GM21737 (cell line): ENCODE measurements around the gene FAM83F.

Source experiments
- ATAC-seq: cut with Tn5 transposase; IDR thresholded peaks from one replicate; pipeline ENCODE4 v1.9.1; 2021; ENCODE audit warnings: mild to moderate bottlenecking, moderate library complexity; ENCODE audit not compliant: unreplicated experiment

The FAM83F gene

GRCh38 chr22:39965748-39966147 is 29.0 kb upstream of the FAM83F start:
- no peak for ATAC-seq

- ATAC-seq = no peak
These were observed 28.3 kb upstream of the FAM83F start for GRCh38 chr22:39966470-39966869.

DNA sequence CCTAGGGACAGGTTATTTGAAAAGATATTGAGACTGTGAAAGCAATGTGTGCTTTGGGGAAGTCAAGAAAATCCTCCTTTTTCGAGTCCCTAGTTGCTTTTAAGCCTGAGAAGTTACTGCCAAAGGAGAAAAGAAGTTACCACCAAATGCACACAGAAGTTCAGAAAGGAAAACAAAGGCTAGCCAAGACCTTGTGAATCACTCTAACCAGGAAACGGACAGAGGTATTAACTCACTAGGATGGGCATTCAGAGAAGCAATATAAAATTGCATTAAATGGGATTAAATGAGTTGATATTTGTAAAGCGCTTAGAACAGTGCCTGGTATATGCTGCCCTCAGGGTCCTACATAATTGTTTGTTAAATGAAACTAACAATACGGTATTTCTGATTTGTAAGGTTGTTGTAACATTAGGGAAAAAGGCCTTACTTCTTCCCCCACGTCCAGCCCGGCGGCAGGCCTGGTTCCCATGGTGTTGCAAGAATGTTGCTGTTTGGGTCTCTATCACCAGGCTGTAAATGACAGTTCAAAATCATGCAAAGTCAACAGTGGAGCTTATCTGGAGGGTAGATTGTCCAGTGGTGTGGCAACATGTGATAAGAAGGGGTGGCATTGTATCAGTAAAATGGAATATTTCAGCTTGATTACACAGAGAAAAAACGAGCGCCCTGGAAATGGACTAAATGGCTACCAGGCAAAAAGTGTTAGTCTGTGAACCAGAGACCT is 27.5 kb upstream of the FAM83F start:
- no peak for ATAC-seq

- no peak for ATAC-seq
These were observed 26.5 kb upstream of the FAM83F start for GRCh38 chr22:39967996-39968972.

GRCh38 chr22:39970742-39971141 is 24.0 kb upstream of the FAM83F start:
- ATAC-seq = no peak

DNA sequence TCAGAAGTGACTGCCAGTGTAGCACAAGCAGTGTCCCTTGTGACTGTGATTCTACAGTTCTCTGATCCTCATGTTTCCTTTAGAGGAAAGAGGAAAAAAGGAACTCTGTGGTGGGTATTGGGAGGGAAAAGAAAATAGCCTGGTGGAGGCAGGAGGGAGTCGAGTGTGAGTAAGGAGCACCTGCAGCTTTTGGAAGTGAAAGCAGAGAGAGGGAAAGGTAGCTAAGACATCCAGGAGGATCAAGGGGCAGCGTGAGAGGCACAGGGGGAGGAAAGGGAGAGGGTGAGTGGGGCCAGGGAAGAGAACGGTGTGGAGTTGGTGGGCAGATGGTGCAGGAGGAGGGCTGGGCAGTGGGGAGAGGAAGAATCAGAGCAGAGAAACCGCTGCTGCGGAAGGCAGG is 22.1 kb upstream of the FAM83F start:
- no peak for ATAC-seq

DNA sequence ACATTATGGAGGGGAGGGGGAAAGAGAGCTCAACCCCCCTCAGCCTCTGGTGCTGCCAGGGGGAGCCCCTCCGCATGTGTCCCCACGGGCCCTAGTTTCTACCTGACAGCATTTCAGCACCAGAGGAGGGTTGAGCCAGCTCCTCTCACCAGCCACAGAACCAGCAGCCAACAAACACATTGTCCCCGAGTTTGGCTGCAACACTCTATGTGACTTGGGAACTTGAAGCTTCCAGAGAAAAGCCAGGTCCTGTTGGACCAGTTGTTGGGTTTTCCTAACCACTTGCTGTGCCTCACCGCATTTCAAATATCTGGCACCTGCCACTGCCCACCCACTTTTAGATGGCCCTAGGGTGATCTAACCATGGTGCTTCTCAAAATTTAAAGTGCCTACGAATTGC is 21.1 kb upstream of the FAM83F start:
- no peak for ATAC-seq

GRCh38 chr22:39974065-39974464 is 20.7 kb upstream of the FAM83F start:
- no peak for ATAC-seq

DNA sequence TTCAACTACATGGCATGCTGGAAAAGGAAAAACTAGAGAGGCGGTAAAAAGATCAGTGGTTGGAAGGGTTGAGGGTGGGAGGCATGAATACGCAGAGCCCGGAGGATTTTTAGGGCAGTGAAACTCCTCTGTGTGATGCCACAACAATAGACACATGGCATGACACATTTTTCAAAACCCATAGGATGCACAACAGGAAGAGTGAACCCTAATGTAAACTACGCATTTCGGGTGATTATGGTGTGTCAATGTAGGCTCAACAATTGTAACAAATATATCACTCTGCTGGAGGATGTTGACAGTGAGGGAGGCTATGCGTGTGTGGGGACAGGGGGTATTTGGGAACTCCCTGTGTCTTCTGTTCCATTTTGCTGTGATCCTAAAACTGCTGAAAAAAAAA is 15.7 kb upstream of the FAM83F start:
- ATAC-seq = no peak

- ATAC-seq = no peak
These were observed 15.3 kb upstream of the FAM83F start for GRCh38 chr22:39979458-39979857.

GRCh38 chr22:39980596-39980995 is 14.2 kb upstream of the FAM83F start:
- ATAC-seq = no peak

GRCh38 chr22:39983346-39983745 is 11.4 kb upstream of the FAM83F start:
- ATAC-seq = no peak

- ATAC-seq = no peak
These were observed 10.7 kb upstream of the FAM83F start for GRCh38 chr22:39984006-39984405.

GRCh38 chr22:39984746-39985145 is 10.0 kb upstream of the FAM83F start:
- ATAC-seq = no peak

DNA sequence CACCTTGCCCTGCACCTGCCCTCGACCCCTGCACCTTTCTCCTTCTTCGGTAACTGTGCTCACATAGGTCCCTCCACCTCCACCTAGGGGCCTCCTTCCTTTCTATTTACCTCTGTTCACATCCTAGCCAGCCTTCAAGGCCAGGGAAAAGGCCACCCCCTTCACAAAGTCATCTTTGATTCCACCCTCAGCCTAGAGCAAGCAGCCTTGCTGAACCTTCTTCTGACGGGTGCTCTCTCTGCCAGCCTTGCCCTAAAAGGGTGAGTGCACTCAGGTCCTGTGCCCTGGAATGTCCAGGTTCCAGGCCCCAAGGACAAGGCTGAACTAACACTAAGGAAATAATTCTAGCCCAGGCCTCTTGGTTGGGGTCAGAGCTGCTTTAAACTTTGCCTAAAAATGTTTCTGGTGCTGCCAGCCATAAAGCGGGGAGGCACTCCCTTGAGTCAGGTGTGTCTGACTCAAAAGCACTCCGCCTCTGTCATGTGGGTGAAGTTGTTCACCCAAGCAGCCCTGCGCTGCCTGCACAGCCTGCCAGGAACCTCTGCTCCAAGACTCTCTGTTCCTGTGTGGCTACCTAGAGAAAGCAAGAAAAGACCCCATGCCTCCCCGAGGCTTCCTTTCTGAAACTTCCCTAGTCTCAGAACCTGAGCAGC is 9.2 kb upstream of the FAM83F start:
- ATAC-seq = no peak

DNA sequence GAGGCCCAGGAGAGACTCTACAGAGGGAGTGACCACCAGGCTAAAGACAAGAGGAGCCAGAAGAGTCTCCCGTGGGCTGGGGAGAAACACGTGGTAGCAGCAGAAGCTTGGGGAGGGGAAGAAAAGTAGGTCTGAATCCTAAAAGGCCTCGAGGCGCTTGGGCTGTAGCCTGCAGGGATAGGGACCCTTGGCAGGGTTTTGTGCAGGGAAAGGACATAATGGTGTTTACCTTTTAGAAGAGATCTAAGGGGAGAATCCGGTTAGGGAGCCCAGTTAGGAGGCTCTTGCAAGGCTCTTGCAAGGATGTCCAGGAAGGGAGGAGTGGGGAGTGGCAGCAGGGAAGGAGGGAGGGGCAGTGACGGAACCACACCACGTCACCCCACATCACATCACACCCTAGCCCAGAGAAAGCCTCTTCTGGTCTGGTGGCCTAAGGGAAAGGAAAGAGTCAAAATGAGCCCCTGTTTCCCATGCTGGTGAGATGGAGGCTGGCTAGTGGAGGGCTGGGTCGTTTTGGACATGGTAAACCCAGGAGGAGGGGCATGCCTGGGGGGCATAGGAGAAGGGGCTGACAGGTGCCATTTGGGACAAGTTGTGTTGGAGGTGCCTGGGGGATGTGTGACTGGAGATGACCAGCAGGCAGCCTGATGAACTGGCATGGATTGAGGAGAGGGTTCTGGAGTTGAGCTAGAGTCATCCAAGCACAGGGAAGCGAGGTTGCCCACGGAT is 6.2 kb upstream of the FAM83F start:
- no peak for ATAC-seq

GRCh38 chr22:39989633-39990032 is 5.1 kb upstream of the FAM83F start:
- ATAC-seq = no peak

DNA sequence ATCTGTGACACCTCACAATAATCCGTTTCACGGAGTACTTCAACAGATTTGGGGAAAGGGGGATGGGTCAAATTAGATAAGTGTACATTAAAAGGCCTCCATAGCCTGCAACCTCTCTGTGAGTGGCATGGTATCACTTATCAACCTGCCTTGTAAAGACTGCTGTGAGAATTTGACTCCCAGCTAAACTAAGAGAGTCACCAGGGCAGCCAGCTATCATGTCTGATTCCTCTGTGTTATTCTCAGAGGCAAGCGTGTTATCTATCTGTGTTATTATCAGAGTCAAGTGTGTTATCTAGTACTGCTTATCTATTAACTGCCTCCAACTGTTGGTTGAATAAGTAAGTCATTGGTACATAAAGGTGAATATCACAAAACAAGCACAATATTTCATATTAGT is 4.1 kb upstream of the FAM83F start:
- ATAC-seq = no peak

GRCh38 chr22:39991159-39991860 is 3.4 kb upstream of the FAM83F start:
- no peak for ATAC-seq

DNA sequence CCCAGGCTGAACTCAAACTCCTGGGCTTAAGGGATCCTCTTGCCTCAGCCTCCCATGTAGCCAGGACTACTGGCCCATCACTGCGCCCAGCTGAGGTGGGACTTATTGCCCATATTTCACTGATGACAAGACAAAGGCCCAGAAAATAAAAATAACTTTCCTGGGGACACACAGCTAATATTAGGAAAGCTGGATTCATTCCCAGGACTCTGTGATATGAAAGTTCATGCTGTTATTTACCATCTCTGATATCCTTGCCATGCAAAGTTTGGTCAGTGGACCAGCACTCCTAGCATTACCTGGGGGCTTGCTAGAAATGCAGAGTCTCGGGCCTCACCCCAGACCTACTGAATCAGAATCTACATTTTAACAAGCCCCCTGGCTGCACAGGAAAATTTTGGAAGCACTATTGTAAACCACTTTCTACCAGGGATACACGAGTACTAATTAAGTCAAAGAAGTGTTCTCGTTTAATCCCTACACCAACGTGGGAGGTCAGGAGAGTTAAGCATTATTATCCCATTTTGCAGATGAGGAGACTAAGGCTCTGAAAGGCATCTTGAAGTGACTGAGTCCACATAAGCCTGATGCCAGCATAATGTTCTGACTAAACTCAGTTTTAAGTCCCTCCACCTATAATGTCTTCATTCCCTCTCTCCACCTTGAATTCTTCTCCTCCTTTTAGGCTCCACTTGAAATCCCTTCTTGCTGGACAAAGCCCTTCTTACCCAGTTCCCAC is 2.5 kb upstream of the FAM83F start:
- no peak for ATAC-seq
